HCT116 (cell line): ENCODE results near the gene DNMT3A. TPM values are rescaled to one million over a fixed set of nuclear protein-coding genes. Genes with fewer than 3 reads are reported as not detected.

Source experiments
- ATAC-seq: fragments of 200-7000 bp; cut with Tn5 transposase; 2 replicates; pipeline ENCODE4 v1.9.1; 2020; ENCODE audit warnings: mild to moderate bottlenecking, moderate library complexity
- BruUV-seq: library from RNA; stranded (reverse); fragments of 400-500 nt; replicated peaks from 2 replicates; lab custom pipeline; 2021; lab: Mats Ljungman, UMichigan
- CTCF ChIA-PET: fragments of 300-600 bp; sonication (Branson Sonifier 250); formaldehyde crosslinking; loops from one replicate; lab custom pipeline; 2021; ENCODE audit warnings: antibody characterized with exemption; lab: Charles Lee
- POLR2A ChIA-PET: fragments of 300-600, 350-600 bp; sonication (Branson Sonifier 250); formaldehyde crosslinking; loops from one replicate; lab custom pipeline; 2021; ENCODE audit warnings: antibody characterized with exemption; lab: Charles Lee
- RAD21 ChIA-PET, 2 experiments: fragments of 300-600 bp; sonication (Branson Sonifier 250); formaldehyde crosslinking; loops; one replicate each; lab custom pipeline; 2023; ENCODE audit warnings: low total read pairs in 2 of 2; ENCODE audit not compliant: uncharacterized antibody in 2 of 2, unreplicated experiment in 2 of 2, low non-redundant PET in 1 of 2; lab: Charles Lee
- DNase-seq: peaks from one replicate; pipeline ENCODE4 v3.0.0-alpha.2; 2010; ENCODE audit warnings: low read depth, low spot score
- H2AFZ ChIP-seq: fragments of 200-600 bp; shearing (Covaris generic), sonication (generic); 2 replicates; pipeline ENCODE4 v1.6.1; 2017; ENCODE audit warnings: low read depth, mixed run types, mixed read lengths, antibody characterized with exemption, low read length; ENCODE audit not compliant: poor library complexity, severe bottlenecking
- H3K27ac ChIP-seq: 2 replicates; pipeline ENCODE4 v1.5.1; 2012; ENCODE audit warnings: low read depth, low read length
- H3K27me3 ChIP-seq: fragments of 200-600 bp; sonication (generic); 2 replicates; pipeline ENCODE4 v1.6.1; 2016; ENCODE audit warnings: mixed run types, low read length, mixed read lengths; ENCODE audit not compliant: insufficient read depth
- H3K36me3 ChIP-seq, 2 experiments: fragments of 200-500 bp in 1 of 2; fragments of 200-600 bp in 1 of 2; sonication (Bioruptor generic) in 1 of 2; sonication (generic) in 1 of 2; 2 replicates each; pipeline versions ENCODE4 v1.5.1 to v1.6.1; 2014 to 2016; ENCODE audit warnings: low read length in 2 of 2, inconsistent platforms in 1 of 2, mixed read lengths in 1 of 2, mixed run types in 1 of 2; ENCODE audit not compliant: insufficient read depth in 2 of 2, control insufficient read depth in 1 of 2
- H3K4me1 ChIP-seq, 2 experiments: fragments of 200-600 bp in 1 of 2; sonication (generic) in 1 of 2; 2 replicates each; pipeline versions ENCODE4 v1.5.1 to v1.6.1; 2012 to 2017; ENCODE audit warnings: low read length in 2 of 2, inconsistent platforms in 1 of 2, mild to moderate bottlenecking in 1 of 2, mixed read lengths in 1 of 2, mixed run types in 1 of 2, moderate library complexity in 1 of 2; ENCODE audit not compliant: insufficient read depth in 2 of 2, control insufficient read depth in 1 of 2
- H3K4me2 ChIP-seq: fragments of 200-600 bp; sonication (generic); 2 replicates; pipeline ENCODE4 v1.6.1; 2017; ENCODE audit warnings: mixed run types, low read length, mixed read lengths
- H3K4me3 ChIP-seq, 2 experiments: fragments of 200-600 bp in 1 of 2; sonication (generic) in 1 of 2; replicated peaks in 1 of 2; 2 replicates each; pipeline ENCODE4 v1.5.1; 2011 to 2016; ENCODE audit warnings: low read length in 2 of 2, control low read depth in 1 of 2, low read depth in 1 of 2, mild to moderate bottlenecking in 1 of 2, mixed read lengths in 1 of 2, mixed run types in 1 of 2
- H3K79me2 ChIP-seq: fragments of 200-600 bp; sonication (generic); 2 replicates; pipeline ENCODE4 v1.6.1; 2017; ENCODE audit warnings: mild to moderate bottlenecking, mixed run types, low read length, moderate library complexity, mixed read lengths; ENCODE audit not compliant: insufficient read depth
- H3K9ac ChIP-seq: fragments of 200-600 bp; sonication (generic); 2 replicates; pipeline ENCODE4 v1.6.1; 2016; ENCODE audit warnings: low read length, mixed read lengths
- H3K9me2 ChIP-seq: fragments of 200-600 bp; sonication (generic), shearing (Covaris generic); 2 replicates; pipeline ENCODE4 v1.6.1; 2017; ENCODE audit warnings: mixed run types, mild to moderate bottlenecking, moderate library complexity; ENCODE audit not compliant: insufficient read depth
- H3K9me3 ChIP-seq, 2 experiments: fragments of 200-500 bp in 1 of 2; fragments of 200-600 bp in 1 of 2; sonication (Bioruptor generic) in 1 of 2; sonication (generic) in 1 of 2; 2 replicates each; pipeline ENCODE4 v1.6.1; 2014 to 2017; ENCODE audit warnings: low read length in 2 of 2, mixed read lengths in 2 of 2, inconsistent platforms in 1 of 2, low read depth in 1 of 2, mild to moderate bottlenecking in 1 of 2, mixed run types in 1 of 2, moderate library complexity in 1 of 2; ENCODE audit not compliant: control insufficient read depth in 1 of 2, insufficient read depth in 1 of 2
- H4K20me1 ChIP-seq: fragments of 200-600 bp; sonication (generic), shearing (Covaris generic); 2 replicates; pipeline ENCODE4 v1.6.1; 2017; ENCODE audit warnings: mixed run types, mild to moderate bottlenecking, moderate library complexity; ENCODE audit not compliant: insufficient read depth
- ATF3 ChIP-seq: IDR thresholded peaks from 2 replicates; pipeline ENCODE4 v1.6.1; 2012
- CEBPB ChIP-seq: IDR thresholded peaks from 2 replicates; pipeline ENCODE4 v1.6.1; 2012; ENCODE audit warnings: low read depth
- EGR1 ChIP-seq: IDR thresholded peaks from 2 replicates; pipeline ENCODE4 v1.6.1; 2012; ENCODE audit warnings: low read depth
- EZH2 ChIP-seq: fragments of 200-600 bp; sonication (generic); IDR thresholded peaks from 2 replicates; pipeline ENCODE4 v1.6.1; 2017; ENCODE audit warnings: antibody characterized with exemption, mixed run types
- MAX ChIP-seq: IDR thresholded peaks from 2 replicates; pipeline ENCODE4 v1.6.1; 2012
- POLR2A ChIP-seq: IDR thresholded peaks from 2 replicates; pipeline ENCODE4 v1.7.0; 2011; ENCODE audit warnings: borderline replicate concordance; ENCODE audit not compliant: insufficient read depth, insufficient read length; ENCODE audit errors: extremely low read depth
- POLR2AphosphoS5 ChIP-seq: IDR thresholded peaks from 2 replicates; pipeline ENCODE4 v1.6.1; 2011; ENCODE audit warnings: mild to moderate bottlenecking, low read depth, low read length, moderate library complexity
- REST ChIP-seq: IDR thresholded peaks from 2 replicates; pipeline ENCODE4 v1.6.1; 2012; ENCODE audit warnings: low read depth
- SIN3A ChIP-seq: IDR thresholded peaks from 2 replicates; pipeline ENCODE4 v1.6.1; 2012; ENCODE audit warnings: low read depth
- SP1 ChIP-seq: IDR thresholded peaks from 2 replicates; pipeline ENCODE4 v1.6.1; 2012; ENCODE audit warnings: low read depth
- TCF7L2 ChIP-seq: IDR thresholded peaks from 2 replicates; pipeline ENCODE4 v1.7.0; 2011; ENCODE audit warnings: borderline replicate concordance, inconsistent platforms; ENCODE audit not compliant: insufficient read depth, insufficient read length; ENCODE audit errors: extremely low read depth
- intact Hi-C: fragments of 100-400 bp; cut with micrococcal nuclease; formaldehyde crosslinking; loops from 2 replicates; pipeline ENCODE4 v1.10.0; 2022
- total RNA-seq: library from RNA; stranded (reverse); gene quantifications from one replicate; pipeline ENCODE4 v1.2.1, GENCODE V29; 2021; ENCODE audit not compliant: unreplicated experiment
- TF ChIP-seq, protein P1 (sequence below), 3 experiments: fragments of 200-600 bp in 1 of 3; sonication (generic) in 1 of 3; IDR thresholded peaks in 2 of 3; conservative IDR thresholded peaks in 1 of 3; 2 replicates each; pipeline ENCODE4 v1.5.1; 2012 to 2017; ENCODE audit warnings: low read depth in 2 of 3, low read length in 2 of 3, antibody characterized with exemption in 1 of 3, borderline replicate concordance in 1 of 3, control low read depth in 1 of 3, mild to moderate bottlenecking in 1 of 3, mixed read lengths in 1 of 3, mixed run types in 1 of 3, moderate library complexity in 1 of 3; ENCODE audit not compliant: insufficient read depth in 1 of 3

Gene DNMT3A
- total RNA-seq, 1 experiment from 2014 or later, result 14.3 TPM

DNA sequence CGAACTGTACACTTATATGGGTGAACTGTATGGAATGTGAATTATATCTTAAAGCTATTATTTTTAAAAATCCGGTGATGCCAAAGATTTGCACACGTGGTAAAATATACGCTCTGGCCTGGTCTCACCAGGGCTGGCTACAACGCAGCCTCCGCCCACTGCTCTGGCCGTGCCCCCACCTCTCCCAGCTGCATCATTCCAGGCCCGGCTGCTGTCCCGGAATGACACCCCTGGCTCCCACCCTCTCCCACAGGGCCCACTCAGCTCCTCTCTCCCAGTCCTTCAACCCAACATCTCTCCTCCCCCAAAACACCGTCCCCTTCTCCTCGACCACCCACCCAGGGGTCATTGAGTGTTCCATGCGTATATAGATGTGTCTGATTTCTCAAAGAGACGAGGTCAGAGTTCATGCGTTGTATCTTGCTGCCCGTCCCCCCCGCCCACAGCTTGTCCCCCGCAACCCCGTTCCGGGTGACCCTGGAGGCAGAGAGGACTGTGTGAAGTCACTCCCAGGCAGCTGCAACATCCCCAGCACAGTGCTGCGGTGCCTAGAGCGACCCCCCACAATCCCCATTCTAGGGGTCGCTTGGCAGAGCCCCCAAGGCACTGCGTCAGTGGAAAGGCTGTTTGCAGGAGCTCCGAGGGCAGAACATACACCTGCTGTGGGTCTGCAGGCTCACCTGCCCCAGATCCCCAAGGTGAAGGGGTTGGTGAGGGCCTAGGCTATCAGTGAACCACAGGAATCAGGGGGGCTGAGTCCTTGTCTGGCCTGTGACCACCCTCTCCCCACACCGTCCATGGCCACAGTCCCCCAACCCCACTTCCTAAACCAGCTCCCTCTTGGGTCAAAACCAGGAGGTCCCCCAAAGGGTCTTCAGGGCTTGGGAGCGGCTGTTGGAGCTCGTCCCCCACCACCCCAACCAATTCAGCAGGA, 13.3 kb downstream of the DNMT3A start:
- no peaks in the 10 kb centered on the region for H4K20me1 ChIP-seq
- no peak overlapping the region for H3K4me3 ChIP-seq
- no peaks in the 10 kb centered on the region for H3K27me3 ChIP-seq
- H3K4me1 ChIP-seq, result no peaks in the 10 kb centered on the region
- CTCF ChIA-PET, result no interaction called here
- intact Hi-C loops, result no loop called here
- H3K79me2 ChIP-seq, result peaks cover 5% of the 10 kb centered on the region; the same call in 1 of the 2 replicates
- H3K9me2 ChIP-seq, result no peaks in the 10 kb centered on the region
- H3K9ac ChIP-seq, result no peak overlapping the region
- DNase-seq (no peak), ATAC-seq (no peak)
- no peak overlapping the region for H3K27ac ChIP-seq
- H3K4me2 ChIP-seq, result no peak overlapping the region
- peaks cover 0 to 7% of the 10 kb centered on the region in 2 experiments; a peak in 1 of 4 replicates for H3K36me3 ChIP-seq
- POLR2A ChIA-PET, result no interaction called here
- TF ChIP-seq, protein P1, sequence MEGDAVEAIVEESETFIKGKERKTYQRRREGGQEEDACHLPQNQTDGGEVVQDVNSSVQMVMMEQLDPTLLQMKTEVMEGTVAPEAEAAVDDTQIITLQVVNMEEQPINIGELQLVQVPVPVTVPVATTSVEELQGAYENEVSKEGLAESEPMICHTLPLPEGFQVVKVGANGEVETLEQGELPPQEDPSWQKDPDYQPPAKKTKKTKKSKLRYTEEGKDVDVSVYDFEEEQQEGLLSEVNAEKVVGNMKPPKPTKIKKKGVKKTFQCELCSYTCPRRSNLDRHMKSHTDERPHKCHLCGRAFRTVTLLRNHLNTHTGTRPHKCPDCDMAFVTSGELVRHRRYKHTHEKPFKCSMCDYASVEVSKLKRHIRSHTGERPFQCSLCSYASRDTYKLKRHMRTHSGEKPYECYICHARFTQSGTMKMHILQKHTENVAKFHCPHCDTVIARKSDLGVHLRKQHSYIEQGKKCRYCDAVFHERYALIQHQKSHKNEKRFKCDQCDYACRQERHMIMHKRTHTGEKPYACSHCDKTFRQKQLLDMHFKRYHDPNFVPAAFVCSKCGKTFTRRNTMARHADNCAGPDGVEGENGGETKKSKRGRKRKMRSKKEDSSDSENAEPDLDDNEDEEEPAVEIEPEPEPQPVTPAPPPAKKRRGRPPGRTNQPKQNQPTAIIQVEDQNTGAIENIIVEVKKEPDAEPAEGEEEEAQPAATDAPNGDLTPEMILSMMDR (IDR thresholded peaks at IDR 0.05 in 2 of 3, conservative IDR thresholded peaks at IDR 0.05 in 1 of 3; ENCODE audit: borderline replicate concordance in 1 of 3, insufficient read depth in 1 of 3, low read depth in 2 of 3, low read length in 2 of 3), result no peak
- TF ChIP-seq SP1 (no peak), EGR1 (no peak), SIN3A (no peak), CEBPB (no peak), MAX (no peak), REST (no peak), ATF3 (no peak), TCF7L2 (no peak), EZH2 (no peak), POLR2A (no peak), POLR2AphosphoS5 (no peak)
- no peak overlapping the region for H2AFZ ChIP-seq
- H3K9me3 ChIP-seq, result peaks cover 0 to 10% of the 10 kb centered on the region in 2 experiments; a peak in 1 of 4 replicates
- RAD21 ChIA-PET, result no interaction called here
- no TSS peak for BruUV-seq
